Hepatocyte (in vitro differentiated cells): Measurements from ENCODE around the gene MALAT1.

ENCODE experiments used
- CTCF ChIP-seq: fragments of 200-600 bp; sonication (generic); IDR thresholded peaks from 2 replicates; pipeline ENCODE4 v1.5.1; 2016; ENCODE audit warnings: antibody characterized with exemption, mild to moderate bottlenecking; ENCODE audit not compliant: poor library complexity
- EZH2phosphoT487 ChIP-seq: fragments of 200-600 bp; sonication (generic); IDR thresholded peaks from one replicate; pipeline ENCODE4 v1.6.1; 2018; ENCODE audit warnings: antibody characterized with exemption, mild to moderate bottlenecking, low read depth, moderate library complexity; ENCODE audit not compliant: unreplicated experiment, severe bottlenecking

GRCh38 chr11:65536412-65537295 is 37.8 kb downstream of the MALAT1 start:
- TF ChIP-seq EZH2phosphoT487 (no peak), CTCF (no peak)
